CD4-positive, alpha-beta T cell treated with Interleukin-17A for 4 hours (primary cell): ENCODE measurements around the gene TRIM2.

ENCODE experiments used
- DNase-seq: peaks from one replicate; pipeline ENCODE4 v3.0.0-alpha.2; 2020; ENCODE audit warnings: mixed read lengths

The TRIM2 gene

GRCh38 chr4:153223427-153223801 lies 19.2 kb downstream of the TRIM2 start:
- DNase-seq = no peak

- no peak for DNase-seq
Observed at GRCh38 chr4:153223930-153224329, 19.7 kb downstream of the TRIM2 start.

GRCh38 chr4:153224474-153224873 lies 20.2 kb downstream of the TRIM2 start:
- no peak for DNase-seq

- no peak for DNase-seq
Observed at GRCh38 chr4:153227469-153228075, 23.3 kb downstream of the TRIM2 start.

GRCh38 chr4:153228512-153229140 lies 24.4 kb downstream of the TRIM2 start:
- DNase-seq = no peak

GRCh38 chr4:153229545-153229944 lies 25.3 kb downstream of the TRIM2 start:
- DNase-seq = no peak

- DNase-seq = peak; percentile 13
Observed at GRCh38 chr4:153232768-153233167, 28.5 kb downstream of the TRIM2 start.

GRCh38 chr4:153233761-153234371 lies 29.6 kb downstream of the TRIM2 start:
- no peak for DNase-seq

GRCh38 chr4:153234885-153235284 lies 30.6 kb downstream of the TRIM2 start:
- no peak for DNase-seq

- no peak for DNase-seq
Observed at GRCh38 chr4:153238135-153238919, 34.1 kb downstream of the TRIM2 start.

GRCh38 chr4:153239409-153239808 lies 35.2 kb downstream of the TRIM2 start:
- DNase-seq = no peak

GRCh38 chr4:153241295-153241694 lies 37.1 kb downstream of the TRIM2 start:
- no peak for DNase-seq

GRCh38 chr4:153241970-153242838 lies 38.0 kb downstream of the TRIM2 start:
- DNase-seq = no peak

GRCh38 chr4:153242839-153243324 lies 38.6 kb downstream of the TRIM2 start:
- DNase-seq = no peak

- no peak for DNase-seq
Observed at GRCh38 chr4:153243468-153243867, 39.2 kb downstream of the TRIM2 start.

GRCh38 chr4:153244969-153245368 lies 40.7 kb downstream of the TRIM2 start:
- no peak for DNase-seq

- DNase-seq = no peak
Observed at GRCh38 chr4:153245775-153246174, 41.5 kb downstream of the TRIM2 start.

- no peak for DNase-seq
Observed at GRCh38 chr4:153246446-153247115, 42.3 kb downstream of the TRIM2 start.

- no peak for DNase-seq
Observed at GRCh38 chr4:153247116-153247490, 42.9 kb downstream of the TRIM2 start.

GRCh38 chr4:153248641-153249198 lies 44.5 kb downstream of the TRIM2 start:
- no peak for DNase-seq

GRCh38 chr4:153249199-153250041 lies 45.2 kb downstream of the TRIM2 start:
- DNase-seq = peak; percentile 92
